HUES6 (cell line): ENCODE results near the gene SLC17A1.

ENCODE experiments used
- H3K27ac ChIP-seq: 2 replicates; pipeline ENCODE4 v1.7.0; 2013; ENCODE audit warnings: low read depth, mild to moderate bottlenecking, low read length, inconsistent platforms
- H3K27me3 ChIP-seq: 2 replicates; pipeline ENCODE4 v1.6.1; 2013; ENCODE audit warnings: low read length; ENCODE audit not compliant: control insufficient read depth, insufficient read depth
- H3K36me3 ChIP-seq: 2 replicates; pipeline ENCODE4 v1.6.1; 2013; ENCODE audit warnings: low read length; ENCODE audit not compliant: control insufficient read depth, insufficient read depth
- H3K4me1 ChIP-seq: 2 replicates; pipeline ENCODE4 v1.6.1; 2013; ENCODE audit warnings: low read length; ENCODE audit not compliant: control insufficient read depth, insufficient read depth
- H3K4me3 ChIP-seq: 2 replicates; pipeline ENCODE4 v1.5.1; 2013; ENCODE audit warnings: low read depth, low read length
- H3K9ac ChIP-seq: one replicate; pipeline ENCODE4 v1.6.1; 2013; ENCODE audit warnings: mild to moderate bottlenecking, low read length
- H3K9me3 ChIP-seq: 2 replicates; pipeline ENCODE4 v1.6.1; 2013; ENCODE audit warnings: low read depth, low read length; ENCODE audit not compliant: control insufficient read depth, insufficient read depth

Gene SLC17A1, protein sequence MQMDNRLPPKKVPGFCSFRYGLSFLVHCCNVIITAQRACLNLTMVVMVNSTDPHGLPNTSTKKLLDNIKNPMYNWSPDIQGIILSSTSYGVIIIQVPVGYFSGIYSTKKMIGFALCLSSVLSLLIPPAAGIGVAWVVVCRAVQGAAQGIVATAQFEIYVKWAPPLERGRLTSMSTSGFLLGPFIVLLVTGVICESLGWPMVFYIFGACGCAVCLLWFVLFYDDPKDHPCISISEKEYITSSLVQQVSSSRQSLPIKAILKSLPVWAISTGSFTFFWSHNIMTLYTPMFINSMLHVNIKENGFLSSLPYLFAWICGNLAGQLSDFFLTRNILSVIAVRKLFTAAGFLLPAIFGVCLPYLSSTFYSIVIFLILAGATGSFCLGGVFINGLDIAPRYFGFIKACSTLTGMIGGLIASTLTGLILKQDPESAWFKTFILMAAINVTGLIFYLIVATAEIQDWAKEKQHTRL

DNA sequence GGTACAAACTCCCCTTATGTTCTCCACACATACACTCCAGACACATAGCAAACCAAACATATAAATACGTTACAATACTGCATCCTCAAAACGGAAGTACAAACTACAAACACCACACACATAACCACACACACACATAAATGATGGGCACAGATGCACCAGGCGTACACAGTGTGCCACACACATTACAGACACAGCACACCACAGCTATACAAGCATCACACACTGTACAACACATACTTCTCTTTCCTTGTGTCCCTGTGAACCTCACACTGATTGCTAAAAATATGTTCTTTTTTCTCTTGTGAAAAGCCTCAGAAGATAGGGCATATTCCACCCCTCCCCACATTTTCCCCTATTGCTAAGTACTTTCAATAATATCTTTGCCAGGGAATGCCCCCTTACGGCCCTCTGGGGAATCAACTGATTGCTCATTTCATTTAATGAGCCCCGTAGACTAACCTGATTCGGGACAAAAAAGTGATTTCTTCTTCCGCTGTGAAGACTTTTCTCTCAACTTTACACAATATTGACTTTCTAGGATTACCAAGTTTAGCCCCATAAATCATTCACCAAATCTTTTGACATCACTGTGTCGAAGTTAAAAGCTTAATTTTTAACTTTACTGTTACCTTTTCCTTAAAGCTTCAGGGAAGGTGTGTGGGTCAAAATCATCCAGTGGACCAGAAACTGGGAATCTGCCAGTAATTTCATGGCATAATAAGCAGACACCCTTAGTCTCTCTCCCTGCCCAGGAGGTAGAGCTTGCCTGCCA lies at the start of gene SLC17A1:
TSS of gene SLC17A1 (minus strand) at position 521 of the 775 bp plus-strand sequence. CDS start 1,495 bp downstream, outside the sequence.
- no peaks in the 10 kb centered on the region for H3K27me3 ChIP-seq
- no peak within 1 kb of the TSS for H3K27ac ChIP-seq
- no peak within 1 kb of the TSS for H3K9ac ChIP-seq
- no peaks in the 10 kb centered on the region for H3K36me3 ChIP-seq
- H3K4me1 ChIP-seq = no peaks in the 10 kb centered on the region
- H3K4me3 ChIP-seq = no peak within 1 kb of the TSS
- no peaks in the 10 kb centered on the region for H3K9me3 ChIP-seq

DNA sequence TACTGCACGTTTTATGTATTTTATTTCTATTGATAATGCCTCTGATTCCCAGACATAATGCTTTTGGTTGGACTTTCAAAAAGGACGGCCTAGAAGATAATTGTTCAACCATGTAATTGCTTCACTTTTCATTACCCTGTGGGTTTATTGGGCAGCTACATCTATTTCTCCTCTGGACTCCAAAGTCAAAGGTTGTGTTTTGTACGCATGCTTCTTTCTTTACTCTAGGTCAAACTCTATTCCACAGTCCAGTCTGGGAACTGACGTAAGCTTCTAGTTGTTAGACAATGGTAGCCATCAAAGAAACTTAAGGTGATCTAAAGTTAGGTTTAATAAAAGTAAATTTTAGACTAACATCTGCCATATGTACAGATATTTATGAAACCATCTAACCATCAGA lies 48.7 kb upstream of the SLC17A1 start:
- Histone ChIP-seq H3K27me3 (no peaks in the 10 kb centered on the region), H3K9me3 (no peaks in the 10 kb centered on the region), H3K9ac (no peak overlapping the region), H3K27ac (no peak overlapping the region), H3K4me3 (no peak overlapping the region), H3K36me3 (no peaks in the 10 kb centered on the region), H3K4me1 (no peaks in the 10 kb centered on the region)

DNA sequence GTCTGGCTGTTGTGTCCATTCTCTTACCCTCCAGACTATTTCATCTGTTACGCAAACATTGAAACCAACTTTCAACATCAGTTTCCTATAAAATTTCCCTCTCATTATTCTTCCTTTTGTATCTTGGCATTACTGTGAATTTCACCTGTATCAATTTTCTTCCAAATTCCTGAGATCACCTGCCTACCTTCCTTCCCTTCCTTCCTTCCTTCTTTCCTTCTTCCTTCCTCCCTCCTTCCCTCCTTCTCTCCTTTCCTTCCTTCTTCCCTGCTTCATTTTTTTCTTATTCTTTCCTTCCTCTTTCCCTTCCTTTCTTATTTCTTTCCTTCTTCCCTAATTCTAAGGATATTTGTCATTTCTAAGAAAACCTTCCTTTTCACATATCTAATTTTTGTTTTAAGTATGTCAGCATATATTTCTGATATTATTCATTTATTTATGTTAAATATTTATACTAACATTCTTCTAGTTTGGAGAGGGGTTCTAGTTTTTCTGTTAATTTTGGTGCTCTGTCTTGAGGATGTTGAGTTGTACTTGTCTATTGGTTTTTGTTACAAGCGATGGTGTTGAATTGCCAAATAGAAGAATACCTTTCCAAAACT lies 47.0 kb upstream of the SLC17A1 start:
- no peaks in the 10 kb centered on the region for H3K9me3 ChIP-seq
- no peaks in the 10 kb centered on the region for H3K27me3 ChIP-seq
- no peak overlapping the region for H3K4me3 ChIP-seq
- H3K4me1 ChIP-seq = no peaks in the 10 kb centered on the region
- H3K9ac ChIP-seq = no peak overlapping the region
- H3K36me3 ChIP-seq = no peaks in the 10 kb centered on the region
- H3K27ac ChIP-seq = no peak overlapping the region

DNA sequence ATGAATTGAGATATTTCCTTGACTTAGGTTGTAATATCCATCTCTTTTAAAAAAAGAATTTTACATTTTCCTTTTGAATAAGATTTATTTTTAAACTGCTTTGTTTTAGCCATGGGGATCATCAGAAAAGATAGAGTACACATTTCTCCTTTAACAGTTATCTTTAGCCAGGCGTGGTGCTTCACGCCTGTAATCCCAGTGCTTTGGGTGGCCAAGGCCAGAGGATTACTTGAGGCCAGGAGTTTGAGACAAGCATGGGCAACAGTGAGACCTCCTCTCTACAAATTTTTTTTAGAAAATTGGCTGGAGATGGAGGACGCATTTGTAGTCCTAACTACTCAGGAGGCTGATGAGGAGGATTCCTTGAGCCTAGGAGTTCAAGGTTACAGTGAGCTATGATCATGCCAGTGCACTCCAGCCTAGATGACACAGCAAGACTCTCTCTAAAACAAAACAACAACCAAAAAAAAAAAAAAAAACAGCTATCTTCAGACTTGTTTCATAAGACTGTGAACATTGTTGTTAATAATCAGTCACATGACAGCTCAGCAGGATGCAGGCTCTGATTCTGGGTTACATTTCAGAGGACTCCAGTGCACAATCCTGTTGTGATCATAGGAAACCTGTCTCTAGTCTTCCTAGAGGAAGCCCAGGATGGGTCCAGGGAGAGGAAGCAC lies 44.2 kb upstream of the SLC17A1 start:
- H3K9ac ChIP-seq = no peak overlapping the region
- H3K27me3 ChIP-seq = no peaks in the 10 kb centered on the region
- no peaks in the 10 kb centered on the region for H3K9me3 ChIP-seq
- no peak overlapping the region for H3K27ac ChIP-seq
- H3K4me3 ChIP-seq = no peak overlapping the region
- no peaks in the 10 kb centered on the region for H3K36me3 ChIP-seq
- H3K4me1 ChIP-seq = no peaks in the 10 kb centered on the region

DNA sequence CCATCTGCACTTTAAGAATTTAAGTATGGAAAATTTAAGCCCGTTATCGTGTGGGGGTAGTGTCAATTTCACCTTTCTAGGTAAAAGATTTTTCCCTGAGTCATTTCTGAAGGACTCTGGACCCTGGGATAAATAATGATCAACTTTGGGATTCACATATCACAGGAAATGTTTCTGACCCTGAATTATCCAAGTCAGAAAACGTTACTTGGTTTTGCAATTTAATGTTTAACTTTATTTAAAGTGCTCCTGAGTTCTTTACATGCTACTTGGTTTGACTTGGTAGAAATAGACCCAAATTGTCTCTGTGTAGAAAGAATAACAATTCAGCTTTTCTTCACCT lies 43.7 kb upstream of the SLC17A1 start:
- H3K9ac ChIP-seq = no peak overlapping the region
- no peak overlapping the region for H3K4me3 ChIP-seq
- H3K9me3 ChIP-seq = no peaks in the 10 kb centered on the region
- H3K4me1 ChIP-seq = no peaks in the 10 kb centered on the region
- H3K27ac ChIP-seq = no peak overlapping the region
- H3K36me3 ChIP-seq = no peaks in the 10 kb centered on the region
- no peaks in the 10 kb centered on the region for H3K27me3 ChIP-seq

DNA sequence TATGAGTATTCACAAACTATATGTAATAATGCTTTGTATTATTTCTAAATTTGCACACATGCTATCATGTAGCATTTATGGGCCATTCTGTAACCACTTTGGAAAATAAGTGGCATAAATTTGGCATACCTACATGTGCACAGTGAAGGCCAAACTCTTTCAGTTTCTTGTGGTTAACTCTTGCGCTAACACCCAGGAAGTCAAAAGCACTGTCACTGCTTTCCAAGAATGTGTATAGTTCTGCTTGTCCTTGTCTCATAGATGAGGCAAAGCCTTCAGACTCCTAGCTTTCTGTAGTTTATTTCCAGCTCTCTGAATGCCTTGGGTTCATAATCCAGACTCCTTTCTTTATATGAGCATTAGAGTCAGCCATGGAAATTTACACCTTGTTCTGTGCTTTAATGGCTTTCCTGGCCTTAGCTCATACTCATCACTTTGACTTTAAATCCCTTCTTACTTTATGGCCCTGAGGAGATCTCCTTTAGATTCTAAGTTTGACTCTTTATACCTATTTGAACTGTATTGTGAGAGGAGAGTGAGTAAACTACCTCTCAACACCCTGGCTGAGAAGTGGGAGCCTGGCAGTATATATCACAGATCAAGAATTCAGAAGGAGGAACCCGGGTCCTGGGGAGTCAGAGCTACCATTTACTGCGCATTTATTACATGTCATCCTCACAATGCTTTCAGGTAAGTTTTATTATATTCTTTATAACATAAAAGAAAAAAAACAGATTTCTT lies 43.1 kb upstream of the SLC17A1 start:
- Histone ChIP-seq H3K27me3 (no peaks in the 10 kb centered on the region), H3K9ac (no peak overlapping the region), H3K9me3 (no peaks in the 10 kb centered on the region), H3K4me1 (no peaks in the 10 kb centered on the region), H3K27ac (no peak overlapping the region), H3K4me3 (no peak overlapping the region), H3K36me3 (no peaks in the 10 kb centered on the region)

DNA sequence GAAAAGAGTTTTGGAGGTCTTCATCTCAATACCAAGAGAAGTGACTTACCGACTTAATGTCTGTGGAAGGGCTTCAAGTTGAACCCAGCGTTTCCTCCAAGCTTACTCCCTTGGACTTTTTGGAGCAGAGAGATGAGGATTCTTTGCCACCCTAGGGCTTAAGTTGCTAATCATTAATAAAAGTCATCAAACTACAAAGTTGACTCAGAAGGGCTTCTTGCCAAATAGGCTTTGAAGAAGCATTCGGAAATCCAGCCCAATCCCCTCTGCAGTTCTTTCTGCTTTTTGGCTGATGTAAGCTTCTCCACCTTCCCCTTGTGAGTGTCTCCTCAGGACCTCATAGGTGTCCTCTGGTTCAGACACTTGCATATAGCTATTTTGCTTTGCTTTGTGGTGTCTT lies 42.3 kb upstream of the SLC17A1 start, which contains the start of gene SLC17A3:
TSS of gene SLC17A3 (minus strand) at position 126 of the 400 bp plus-strand sequence. CDS start 5,856 bp downstream, outside the sequence.
- no peak within 1 kb of the TSS for H3K9ac ChIP-seq
- H3K36me3 ChIP-seq = no peaks in the 10 kb centered on the region
- H3K27me3 ChIP-seq = no peaks in the 10 kb centered on the region
- no peak within 1 kb of the TSS for H3K27ac ChIP-seq
- H3K4me3 ChIP-seq = no peak within 1 kb of the TSS
- no peaks in the 10 kb centered on the region for H3K9me3 ChIP-seq
- H3K4me1 ChIP-seq = no peaks in the 10 kb centered on the region

DNA sequence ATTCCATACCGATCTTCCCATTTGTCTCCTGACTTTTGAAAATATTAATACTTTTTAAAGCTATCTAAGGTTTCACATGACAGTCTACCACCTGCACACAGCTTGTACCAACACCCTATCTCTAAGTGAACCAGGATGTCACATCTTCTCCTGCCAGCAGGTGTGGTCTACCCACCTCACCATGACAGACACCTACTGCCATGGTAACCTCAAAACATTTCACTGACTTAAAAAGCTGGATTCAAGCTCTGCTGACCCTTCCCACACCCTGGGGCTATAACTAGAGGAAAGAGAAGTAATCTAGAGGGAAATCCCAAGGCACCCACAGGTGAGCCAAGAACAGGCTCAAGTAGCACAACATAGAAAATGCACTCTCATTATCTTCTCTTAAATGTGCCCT lies 41.0 kb upstream of the SLC17A1 start:
- Histone ChIP-seq H3K9ac (no peak overlapping the region), H3K36me3 (no peaks in the 10 kb centered on the region), H3K4me1 (no peaks in the 10 kb centered on the region), H3K9me3 (no peaks in the 10 kb centered on the region), H3K27ac (no peak overlapping the region), H3K4me3 (no peak overlapping the region), H3K27me3 (no peaks in the 10 kb centered on the region)

DNA sequence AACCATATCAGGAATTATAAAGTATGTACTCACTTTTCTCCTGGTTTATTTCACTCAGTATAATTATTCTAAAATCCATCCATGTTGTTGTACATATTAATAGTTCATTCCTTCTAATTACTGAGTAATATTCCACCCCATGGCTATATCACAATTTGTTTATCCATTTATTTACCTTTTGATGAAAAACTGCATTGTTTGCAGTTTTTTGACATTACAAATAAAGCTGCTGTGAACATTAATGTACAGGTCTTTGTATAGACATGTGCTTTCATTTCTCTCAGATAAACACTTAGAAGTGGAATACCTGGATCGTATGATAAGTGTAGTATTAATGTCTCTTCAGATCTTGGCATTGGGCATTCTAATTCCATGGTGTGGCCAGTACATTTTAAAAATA lies 38.0 kb upstream of the SLC17A1 start:
- no peaks in the 10 kb centered on the region for H3K9me3 ChIP-seq

DNA sequence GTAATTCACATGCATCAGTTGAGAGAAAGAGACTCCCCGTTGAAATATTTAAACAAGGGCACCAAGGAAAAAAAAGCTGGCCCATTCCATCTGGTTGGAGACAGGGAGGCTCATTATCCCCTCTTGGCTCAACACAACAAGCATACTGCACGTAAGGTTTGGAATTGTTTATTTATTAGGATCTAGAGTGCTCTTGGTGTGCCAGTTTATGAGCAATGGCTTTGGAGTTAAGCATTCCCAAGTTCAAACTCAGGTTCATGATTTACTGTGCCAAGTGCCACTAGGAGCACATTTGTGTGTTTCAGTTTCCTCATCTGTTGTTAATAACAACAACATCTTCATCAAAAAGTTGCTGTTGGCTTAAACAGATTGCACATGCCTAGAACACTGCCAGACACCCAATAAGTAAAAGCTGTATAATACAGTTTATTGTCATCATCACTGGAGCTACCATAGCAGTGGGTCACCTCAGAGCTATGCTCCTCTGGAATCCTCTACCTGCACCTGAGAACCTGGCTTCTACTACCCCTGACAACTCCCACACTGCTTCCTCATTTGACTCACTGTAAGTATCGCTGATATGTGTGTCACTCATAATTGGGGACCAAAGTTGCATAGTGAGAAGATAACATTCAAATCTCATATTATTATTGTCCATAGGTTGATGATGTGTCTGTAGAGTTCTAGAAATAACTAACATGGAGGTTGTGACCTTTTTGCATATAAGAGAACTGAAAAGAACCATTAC lies 36.8 kb upstream of the SLC17A1 start:
- H3K27me3 ChIP-seq = no peaks in the 10 kb centered on the region
- H3K27ac ChIP-seq = no peak overlapping the region
- no peaks in the 10 kb centered on the region for H3K9me3 ChIP-seq
- H3K4me3 ChIP-seq = no peak overlapping the region
- H3K36me3 ChIP-seq = no peaks in the 10 kb centered on the region
- no peaks in the 10 kb centered on the region for H3K4me1 ChIP-seq
- H3K9ac ChIP-seq = no peak overlapping the region

More for the DNA sequence above, 38.0 kb upstream of the SLC17A1 start:
- H3K27ac ChIP-seq = no peak overlapping the region
- no peak overlapping the region for H3K9ac ChIP-seq
- H3K4me1 ChIP-seq = no peaks in the 10 kb centered on the region
- H3K4me3 ChIP-seq = no peak overlapping the region
- H3K36me3 ChIP-seq = no peaks in the 10 kb centered on the region
- no peaks in the 10 kb centered on the region for H3K27me3 ChIP-seq
